ENCODE data around the gene TYK2.

DNA sequence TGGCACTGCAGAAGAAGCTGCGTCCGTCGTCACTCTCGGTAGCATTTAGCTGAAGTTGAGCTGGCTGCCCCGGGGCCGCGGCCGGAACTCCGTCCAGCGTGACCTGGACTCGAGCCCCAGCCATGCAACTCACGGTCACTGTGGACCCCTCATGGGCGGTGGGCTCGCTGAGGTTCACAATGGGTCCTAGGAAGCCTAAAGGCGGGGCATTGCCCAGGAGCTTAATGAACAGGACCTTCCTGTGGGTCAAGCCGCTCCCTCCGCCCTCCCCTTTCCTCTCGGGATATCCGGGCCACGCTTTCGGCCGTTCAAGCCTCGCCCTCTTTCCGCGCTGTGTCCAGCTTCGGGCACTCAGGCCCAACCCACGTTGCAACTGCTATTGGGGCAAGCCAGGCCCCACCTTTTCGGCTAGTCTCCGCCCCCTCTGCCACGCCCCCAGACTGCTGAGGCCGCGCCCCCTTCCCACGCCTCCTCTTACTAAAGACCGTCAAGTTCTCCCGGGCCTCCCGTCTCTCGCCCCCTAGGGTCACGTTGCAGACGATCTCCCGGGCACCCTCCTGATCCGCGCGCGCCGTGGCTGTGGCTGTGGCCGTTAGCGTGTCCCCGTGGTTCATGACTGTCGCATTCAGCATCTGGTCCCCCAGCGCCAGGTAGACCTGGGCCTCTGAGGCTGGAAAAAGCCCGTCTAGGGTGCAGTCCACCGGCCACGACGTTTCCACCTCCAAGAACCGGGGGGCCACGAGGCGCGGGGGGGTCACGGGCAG, 45.6 kb downstream of the TYK2 start:
- TF ChIP-seq EZH2 (IDR thresholded peaks at IDR 0.05; ENCODE audit: borderline replicate concordance, low read length), result no peak
- TF ChIP-seq, protein P1, sequence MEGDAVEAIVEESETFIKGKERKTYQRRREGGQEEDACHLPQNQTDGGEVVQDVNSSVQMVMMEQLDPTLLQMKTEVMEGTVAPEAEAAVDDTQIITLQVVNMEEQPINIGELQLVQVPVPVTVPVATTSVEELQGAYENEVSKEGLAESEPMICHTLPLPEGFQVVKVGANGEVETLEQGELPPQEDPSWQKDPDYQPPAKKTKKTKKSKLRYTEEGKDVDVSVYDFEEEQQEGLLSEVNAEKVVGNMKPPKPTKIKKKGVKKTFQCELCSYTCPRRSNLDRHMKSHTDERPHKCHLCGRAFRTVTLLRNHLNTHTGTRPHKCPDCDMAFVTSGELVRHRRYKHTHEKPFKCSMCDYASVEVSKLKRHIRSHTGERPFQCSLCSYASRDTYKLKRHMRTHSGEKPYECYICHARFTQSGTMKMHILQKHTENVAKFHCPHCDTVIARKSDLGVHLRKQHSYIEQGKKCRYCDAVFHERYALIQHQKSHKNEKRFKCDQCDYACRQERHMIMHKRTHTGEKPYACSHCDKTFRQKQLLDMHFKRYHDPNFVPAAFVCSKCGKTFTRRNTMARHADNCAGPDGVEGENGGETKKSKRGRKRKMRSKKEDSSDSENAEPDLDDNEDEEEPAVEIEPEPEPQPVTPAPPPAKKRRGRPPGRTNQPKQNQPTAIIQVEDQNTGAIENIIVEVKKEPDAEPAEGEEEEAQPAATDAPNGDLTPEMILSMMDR (conservative IDR thresholded peaks at IDR 0.05 in 1 of 2, IDR thresholded peaks at IDR 0.05 in 1 of 2; ENCODE audit: extremely low read depth in 1 of 2, insufficient read depth in 1 of 2, low read depth in 1 of 2, low read length in 2 of 2), result no peak
